RWPE2 (cell line): ENCODE data around the gene ENKD1.
A peak's percentile ranks its signal among the peaks of the same experiment; 100 is the strongest.

Source experiments
- ATAC-seq: fragments of 200-7000 bp; cut with Tn5 transposase; 3 replicates; pipeline ENCODE4 v1.9.1; 2021; ENCODE audit warnings: low read depth
- DNase-seq: peaks from one replicate; pipeline ENCODE4 v3.0.0-alpha.2; 2020; ENCODE audit warnings: low spot score
- H3K27ac ChIP-seq: fragments of 450-650 bp; 2 replicates; pipeline ENCODE4 v1.5.1; 2017; ENCODE audit warnings: mild to moderate bottlenecking; ENCODE audit not compliant: poor library complexity, severe bottlenecking
- H3K27me3 ChIP-seq: fragments of 250-450 bp; sonication (Bioruptor Pico); 2 replicates; pipeline ENCODE4 v1.5.1; 2021; ENCODE audit warnings: mild to moderate bottlenecking, moderate library complexity; ENCODE audit not compliant: insufficient read depth, poor library complexity, severe bottlenecking
- H3K36me3 ChIP-seq: fragments of 250-450 bp; sonication (Bioruptor Pico); 2 replicates; pipeline ENCODE4 v1.5.1; 2020; ENCODE audit warnings: low read depth, mild to moderate bottlenecking, moderate library complexity
- H3K4me1 ChIP-seq: fragments of 250-450 bp; sonication (Bioruptor Pico); 2 replicates; pipeline ENCODE4 v1.5.1; 2021; ENCODE audit warnings: mild to moderate bottlenecking, moderate library complexity; ENCODE audit not compliant: insufficient read depth, poor library complexity, severe bottlenecking
- H3K4me3 ChIP-seq: fragments of 250-450 bp; sonication (Bioruptor Pico); 2 replicates; pipeline ENCODE4 v1.5.1; 2021; ENCODE audit warnings: mild to moderate bottlenecking, moderate library complexity; ENCODE audit not compliant: severe bottlenecking
- H3K9me3 ChIP-seq: fragments of 250-450 bp; sonication (Bioruptor Pico); 2 replicates; pipeline ENCODE4 v1.5.1; 2021; ENCODE audit warnings: mild to moderate bottlenecking, moderate library complexity; ENCODE audit not compliant: severe bottlenecking
- CTCF ChIP-seq: fragments of 450-650 bp; IDR thresholded peaks from one replicate; pipeline ENCODE4 v1.5.1; 2017; ENCODE audit warnings: mild to moderate bottlenecking, moderate library complexity; ENCODE audit not compliant: poor library complexity, severe bottlenecking

The ENKD1 gene

GRCh38 chr16:67664871-67665270, 1.7 kb downstream of the ENKD1 start:
- DNase-seq = no peak

GRCh38 chr16:67664258-67664657, 2.3 kb downstream of the ENKD1 start:
- H3K36me3 ChIP-seq = no peaks in the 10 kb centered on the region; the same call in 1 of the 2 replicates
- H3K9me3 ChIP-seq = no peaks in the 10 kb centered on the region
- ATAC-seq = no peak
- H3K4me3 ChIP-seq = no peak overlapping the region
- no peak overlapping the region for H3K27ac ChIP-seq
- TF ChIP-seq CTCF = no peak
- H3K27me3 ChIP-seq = no peaks in the 10 kb centered on the region
- DNase-seq = no peak
- H3K4me1 ChIP-seq = peaks cover 6% of the 10 kb centered on the region

More at GRCh38 chr16:67664871-67665270, 1.7 kb downstream of the ENKD1 start:
- no peak overlapping the region for H3K27ac ChIP-seq
- peaks cover 6% of the 10 kb centered on the region for H3K4me1 ChIP-seq
- ATAC-seq = no peak
- TF ChIP-seq CTCF = no peak
- H3K9me3 ChIP-seq = no peaks in the 10 kb centered on the region
- no peaks in the 10 kb centered on the region for H3K27me3 ChIP-seq
- no peaks in the 10 kb centered on the region for H3K36me3 ChIP-seq
- H3K4me3 ChIP-seq = no peak overlapping the region

GRCh38 chr16:67663877-67664222, 2.7 kb downstream of the ENKD1 start:
- no peak overlapping the region for H3K27ac ChIP-seq
- H3K36me3 ChIP-seq = peaks cover 3% of the 10 kb centered on the region
- ATAC-seq (no peak), DNase-seq (no peak)
- no peaks in the 10 kb centered on the region for H3K9me3 ChIP-seq
- no peaks in the 10 kb centered on the region for H3K27me3 ChIP-seq
- no peak overlapping the region for H3K4me3 ChIP-seq
- TF ChIP-seq CTCF = no peak
- H3K4me1 ChIP-seq = peaks cover 6% of the 10 kb centered on the region

- TF ChIP-seq CTCF = peak; percentile 6
- peaks cover 6% of the 10 kb centered on the region for H3K4me1 ChIP-seq
- H3K4me3 ChIP-seq = no peak overlapping the region
- H3K9me3 ChIP-seq = no peaks in the 10 kb centered on the region
- DNase-seq (no peak), ATAC-seq (no peak)
- H3K27me3 ChIP-seq = no peaks in the 10 kb centered on the region
- H3K27ac ChIP-seq = no peak overlapping the region
- H3K36me3 ChIP-seq = peaks cover 9% of the 10 kb centered on the region
These were observed 3.2 kb downstream of the ENKD1 start for GRCh38 chr16:67663151-67663876.

GRCh38 chr16:67662653-67663010, 3.9 kb downstream of the ENKD1 start:
- ATAC-seq (no peak), DNase-seq (no peak)
- Histone ChIP-seq H3K4me1 (peaks cover 5% of the 10 kb centered on the region), H3K27me3 (no peaks in the 10 kb centered on the region), H3K9me3 (no peaks in the 10 kb centered on the region), H3K27ac (no peak overlapping the region), H3K4me3 (no peak overlapping the region), H3K36me3 (peaks cover 10% of the 10 kb centered on the region)
- TF ChIP-seq CTCF = no peak
